ENCODE results near the gene GSC2.

The GSC2 gene

DNA sequence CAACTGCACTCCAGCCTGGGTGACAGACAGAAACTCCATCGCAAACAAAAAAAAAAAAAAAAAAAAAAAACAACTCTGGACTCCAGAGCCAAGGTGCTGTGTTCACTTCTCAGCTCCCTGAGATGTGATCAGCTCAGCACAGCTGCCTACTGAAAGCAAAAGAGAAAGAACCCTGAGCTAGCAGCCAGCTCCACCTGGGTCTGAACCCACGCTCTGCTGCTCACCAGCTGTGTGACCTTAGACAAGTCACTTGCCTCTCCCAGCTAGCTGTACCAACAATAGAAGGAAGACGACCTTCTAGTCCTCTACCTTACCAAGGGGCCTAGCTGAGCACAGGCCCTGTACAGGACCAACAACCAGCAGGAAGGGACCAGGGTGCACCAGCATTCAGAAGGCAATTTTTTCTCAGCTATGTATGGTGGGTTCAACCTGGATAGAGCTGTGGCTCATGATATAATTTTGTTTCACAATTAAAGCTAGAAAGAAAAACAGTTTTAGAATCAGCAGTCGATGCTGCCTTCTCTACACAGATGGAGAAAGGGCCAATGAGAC lies 31.7 kb downstream of the GSC2 start:
- FAIRE-seq: no peak

DNA sequence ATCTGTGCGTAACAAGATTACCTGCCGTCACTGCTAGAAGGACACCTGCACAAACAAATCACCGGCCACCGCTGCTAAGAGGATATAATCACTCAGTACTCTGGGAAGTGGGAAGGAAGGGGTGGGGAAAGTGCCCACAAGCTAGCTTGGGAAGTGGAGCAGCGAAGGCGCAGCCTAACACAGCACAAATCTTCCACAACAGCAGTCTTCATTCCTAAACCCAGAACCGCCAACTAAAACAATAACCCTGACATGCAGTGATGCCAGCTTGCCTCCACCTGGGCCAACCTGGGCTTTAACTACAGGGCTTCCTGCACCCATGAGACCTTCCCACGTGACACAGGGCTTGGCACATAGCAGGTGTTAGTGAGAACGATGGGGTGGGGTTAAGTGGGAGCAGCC lies 33.0 kb downstream of the GSC2 start:
- no peak for FAIRE-seq

- no peak for FAIRE-seq
These were observed 34.5 kb downstream of the GSC2 start for GRCh38 chr22:19115628-19116027.

GRCh38 chr22:19114984-19115552 lies 35.0 kb downstream of the GSC2 start:
- FAIRE-seq: no peak

- FAIRE-seq: no peak
These were observed 36.7 kb downstream of the GSC2 start for GRCh38 chr22:19113429-19113828.

DNA sequence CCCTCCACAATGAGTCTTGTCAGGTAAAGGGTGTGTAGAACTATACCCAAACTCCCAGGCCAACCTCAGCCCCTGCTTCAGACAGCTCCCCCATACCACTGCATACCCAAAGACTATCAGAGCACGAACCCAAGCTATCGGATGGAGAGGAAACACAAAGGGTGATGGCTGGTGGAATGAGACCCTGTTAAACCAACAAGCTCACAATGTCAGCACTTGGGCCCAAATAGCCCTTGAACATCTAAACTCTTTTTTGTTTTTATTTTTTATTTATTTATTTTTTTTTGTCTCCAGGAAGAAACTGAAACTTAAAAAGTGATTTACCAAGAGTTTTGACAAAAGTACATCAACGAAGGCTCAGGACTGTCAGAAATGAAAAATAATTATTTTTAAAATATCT lies 38.5 kb downstream of the GSC2 start:
- FAIRE-seq: no peak

DNA sequence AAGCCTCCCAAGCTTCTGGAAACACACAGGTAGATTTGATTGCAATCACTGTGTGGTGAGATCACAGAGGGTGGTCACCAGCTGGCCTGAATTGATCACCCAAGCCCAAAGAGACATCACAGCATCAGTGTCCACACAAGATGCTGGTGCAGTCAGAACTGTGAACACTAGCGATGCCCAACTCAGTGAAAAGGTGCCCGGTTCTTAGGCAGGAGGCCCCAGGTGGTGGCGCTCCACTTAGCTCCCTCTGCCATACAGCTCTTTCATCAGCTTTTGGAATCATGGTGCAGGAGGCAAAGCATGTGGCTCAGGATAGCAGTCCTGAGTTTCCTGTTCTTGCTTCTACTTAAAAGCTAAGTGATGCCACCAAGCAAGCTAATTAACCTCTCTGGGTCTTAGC lies 39.0 kb downstream of the GSC2 start:
- FAIRE-seq: no peak

DNA sequence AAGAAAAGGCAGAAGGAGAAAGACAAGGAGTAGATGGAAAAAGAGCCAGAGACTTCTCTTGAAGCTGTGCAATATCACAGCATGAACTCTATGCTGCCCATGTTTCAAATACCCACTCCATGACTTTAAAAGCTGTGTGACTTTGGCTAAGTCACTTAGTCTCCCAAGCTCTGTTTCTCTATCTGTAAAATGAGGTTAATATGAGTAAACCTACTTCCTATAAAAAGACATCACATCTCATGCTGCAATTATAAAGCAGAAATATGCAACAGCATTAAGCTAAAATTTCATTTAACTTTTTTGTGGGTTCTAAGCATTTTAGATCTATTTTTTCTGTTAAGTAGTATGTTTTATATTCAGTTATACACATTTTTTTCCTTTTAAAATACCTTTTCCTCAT lies 39.4 kb downstream of the GSC2 start:
- FAIRE-seq: no peak

- no peak for FAIRE-seq
These were observed 40.0 kb downstream of the GSC2 start for GRCh38 chr22:19110064-19110458.

GRCh38 chr22:19109198-19110063 lies 40.7 kb downstream of the GSC2 start:
- FAIRE-seq: no peak

- no peak for FAIRE-seq
These were observed 41.3 kb downstream of the GSC2 start for GRCh38 chr22:19108807-19109197.

DNA sequence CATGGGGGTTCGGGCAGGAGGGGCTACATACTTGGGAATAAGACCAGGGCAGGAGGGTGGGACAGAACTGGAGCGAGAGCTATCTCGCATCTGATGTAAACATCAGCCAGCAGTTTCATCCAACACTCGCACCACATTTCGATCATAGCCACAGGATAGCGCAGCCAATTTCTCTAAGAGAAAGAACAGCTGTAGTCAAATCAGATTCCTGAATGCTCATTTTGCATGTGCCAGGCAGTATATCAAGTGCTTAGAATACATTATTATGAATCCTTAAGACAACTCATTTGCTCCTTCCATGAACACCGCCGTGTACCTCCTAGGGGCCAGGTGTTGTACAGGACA lies 42.4 kb downstream of the GSC2 start:
- FAIRE-seq: no peak

- FAIRE-seq: no peak
These were observed 43.0 kb downstream of the GSC2 start for GRCh38 chr22:19106886-19107729.

- no peak for FAIRE-seq
These were observed 44.0 kb downstream of the GSC2 start for GRCh38 chr22:19105867-19106802.

GRCh38 chr22:19105456-19105855 lies 44.6 kb downstream of the GSC2 start:
- no peak for FAIRE-seq

GRCh38 chr22:19103880-19104821 lies 45.9 kb downstream of the GSC2 start:
- FAIRE-seq: no peak

- no peak for FAIRE-seq
These were observed 51.9 kb downstream of the GSC2 start for GRCh38 chr22:19098157-19098556.

DNA sequence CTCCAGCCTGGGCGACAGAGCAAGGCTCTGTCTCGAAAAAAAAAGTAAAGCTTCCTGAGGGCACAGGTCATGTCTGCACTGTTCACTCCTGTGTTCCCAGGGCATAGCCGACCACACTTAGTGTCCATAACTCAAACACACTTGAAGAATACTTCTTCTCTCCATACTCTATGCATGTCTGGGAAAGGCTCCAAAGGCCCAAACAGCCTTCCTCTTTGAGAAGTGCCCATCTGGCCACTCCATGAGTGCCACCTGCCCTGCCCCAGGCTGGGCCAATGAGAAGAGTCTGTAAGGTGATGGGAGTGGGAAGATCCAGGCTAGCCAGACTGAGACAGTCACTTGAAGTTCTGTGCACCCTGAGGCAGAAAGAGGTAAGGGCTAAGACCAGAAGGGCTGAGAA lies 52.6 kb downstream of the GSC2 start:
- FAIRE-seq: no peak

Measured in TTC549 (cell line).